Muscle of leg (tissue), 11 donors: ENCODE results near the gene HOXC10. TPM values are rescaled to one million over a fixed set of nuclear protein-coding genes. Genes with fewer than 3 reads are reported as not detected.

Experiments used
- DNase-seq: peaks from one replicate; pipeline ENCODE4 v3.0.0; 2013
- H3K27ac ChIP-seq: one replicate; pipeline ENCODE4 v1.5.1; 2013; ENCODE audit warnings: mild to moderate bottlenecking, low read length, control low read depth
- H3K27me3 ChIP-seq: one replicate; pipeline ENCODE4 v1.6.1; 2013; ENCODE audit warnings: low read length; ENCODE audit not compliant: control insufficient read depth, insufficient read depth
- H3K36me3 ChIP-seq: one replicate; pipeline ENCODE4 v1.6.1; 2013; ENCODE audit warnings: low read length; ENCODE audit not compliant: control insufficient read depth, insufficient read depth
- H3K4me1 ChIP-seq: one replicate; pipeline ENCODE4 v1.6.1; 2013; ENCODE audit warnings: low read length; ENCODE audit not compliant: control insufficient read depth, insufficient read depth
- H3K4me3 ChIP-seq: one replicate; pipeline ENCODE4 v1.5.1; 2013; ENCODE audit warnings: low read length, control low read depth
- H3K9me3 ChIP-seq: replicated peaks from 2 replicates; pipeline ENCODE4 v1.6.1; 2013; ENCODE audit warnings: low read depth, low read length; ENCODE audit not compliant: control insufficient read depth
- WGBS: methylation state at CpG from one replicate; pipeline ENCODE4 v1.1.5; 2013; ENCODE audit warnings: missing lambda C conversion rate; ENCODE audit not compliant: insufficient coverage; 5-methylcytosine and 5-hydroxymethylcytosine counted together
- polyA plus RNA-seq, 8 donors: library from polyadenylated mRNA; unstranded; fragments of 120-200 nt; gene quantifications; one replicate each; pipeline versions ENCODE4 v1.2.1 to v1.2.3, GENCODE V29; 2013; ENCODE audit warnings: inconsistent platforms in 1 of 8, low replicate concordance in 1 of 8; ENCODE audit not compliant: insufficient read length in 8 of 8, insufficient read depth in 1 of 8
- total RNA-seq: library from RNA; stranded (reverse); fragments of 120-200 nt; gene quantifications from one replicate; pipeline ENCODE4 v1.2.4, GENCODE V29; 2013

Gene HOXC10
- total and polyA plus RNA-seq, 9 donors = 7.6 to 57.7 (median 48.6) TPM

- H3K27ac ChIP-seq = peak overlapping the region; percentile 38
- WGBS = 64% methylated on average over 5 of the region's 17 CpGs
- peaks cover 67% of the 10 kb centered on the region for H3K27me3 ChIP-seq
- H3K9me3 ChIP-seq = no peaks in the 10 kb centered on the region
- H3K36me3 ChIP-seq = peaks cover 8% of the 10 kb centered on the region
- DNase-seq = no peak
- peaks cover 62% of the 10 kb centered on the region for H3K4me1 ChIP-seq
- no peak overlapping the region for H3K4me3 ChIP-seq
Measured at GRCh38 chr12:54010972-54011664, 26.2 kb downstream of the HOXC10 start.

- H3K9me3 ChIP-seq = no peaks in the 10 kb centered on the region
- H3K4me1 ChIP-seq = peaks cover 57% of the 10 kb centered on the region
- H3K27ac ChIP-seq = peak overlapping the region; percentile 38
- H3K27me3 ChIP-seq = peaks cover 61% of the 10 kb centered on the region
- no peak overlapping the region for H3K4me3 ChIP-seq
- WGBS = 60% methylated on average over 1 of the region's 14 CpGs
- peaks cover 3% of the 10 kb centered on the region for H3K36me3 ChIP-seq
- no peak for DNase-seq
Measured at GRCh38 chr12:54011665-54012532, 27.0 kb downstream of the HOXC10 start.

- peak overlapping the region; percentile 91 for H3K27ac ChIP-seq
- H3K4me1 ChIP-seq = peaks cover 54% of the 10 kb centered on the region
- H3K27me3 ChIP-seq = peaks cover 63% of the 10 kb centered on the region
Measured at GRCh38 chr12:54012631-54013409, 27.9 kb downstream of the HOXC10 start.

GRCh38 chr12:54014377-54015017 lies 29.6 kb downstream of the HOXC10 start:
- peak; percentile 68 for DNase-seq
- Histone ChIP-seq H3K4me1 (peaks cover 52% of the 10 kb centered on the region), H3K9me3 (no peaks in the 10 kb centered on the region), H3K27me3 (peaks cover 67% of the 10 kb centered on the region), H3K4me3 (peak overlapping the region; percentile 24), H3K36me3 (peaks cover 3% of the 10 kb centered on the region), H3K27ac (peak overlapping the region; percentile 100)
- 41% methylated on average over 10 of the region's 36 CpGs for WGBS

More at GRCh38 chr12:54012631-54013409, 27.9 kb downstream of the HOXC10 start:
- DNase-seq = no peak
- H3K9me3 ChIP-seq = no peaks in the 10 kb centered on the region
- H3K36me3 ChIP-seq = peaks cover 3% of the 10 kb centered on the region
- H3K4me3 ChIP-seq = no peak overlapping the region
- 33% methylated on average over 1 of the region's 6 CpGs for WGBS

- H3K27ac ChIP-seq = peak overlapping the region; percentile 100
- H3K4me1 ChIP-seq = peaks cover 56% of the 10 kb centered on the region
- 61% methylated on average over 4 of the region's 23 CpGs for WGBS
- peaks cover 65% of the 10 kb centered on the region for H3K27me3 ChIP-seq
- H3K9me3 ChIP-seq = no peaks in the 10 kb centered on the region
- DNase-seq = no peak
- peaks cover 3% of the 10 kb centered on the region for H3K36me3 ChIP-seq
- H3K4me3 ChIP-seq = no peak overlapping the region
Measured at GRCh38 chr12:54015018-54015931, 30.3 kb downstream of the HOXC10 start.

- Histone ChIP-seq H3K27ac (peak overlapping the region; percentile 100), H3K36me3 (peaks cover 3% of the 10 kb centered on the region), H3K9me3 (no peaks in the 10 kb centered on the region), H3K4me3 (peak overlapping the region; percentile 86), H3K4me1 (peaks cover 63% of the 10 kb centered on the region), H3K27me3 (peaks cover 62% of the 10 kb centered on the region)
- no peak for DNase-seq
- WGBS = no CpG with 5 or more reads among the region's 3 CpGs
Measured at GRCh38 chr12:54016051-54016450, 31.1 kb downstream of the HOXC10 start.

- peak overlapping the region; percentile 100 for H3K27ac ChIP-seq
- DNase-seq = peak; percentile 96
- WGBS = 0% methylated on average over 12 of the region's 25 CpGs
Measured at GRCh38 chr12:54016478-54016964, 31.6 kb downstream of the HOXC10 start.

GRCh38 chr12:54017027-54017788 lies 32.3 kb downstream of the HOXC10 start:
- peaks cover 73% of the 10 kb centered on the region for H3K4me1 ChIP-seq
- peak; percentile 84 for DNase-seq
- no peaks in the 10 kb centered on the region for H3K9me3 ChIP-seq
- H3K36me3 ChIP-seq = no peaks in the 10 kb centered on the region
- H3K4me3 ChIP-seq = peak overlapping the region; percentile 86
- H3K27me3 ChIP-seq = peaks cover 71% of the 10 kb centered on the region
- H3K27ac ChIP-seq = peak overlapping the region; percentile 100
- under 1% methylated on average over 16 of the region's 24 CpGs for WGBS

More at GRCh38 chr12:54016478-54016964, 31.6 kb downstream of the HOXC10 start:
- Histone ChIP-seq H3K4me3 (peak overlapping the region; percentile 86), H3K9me3 (no peaks in the 10 kb centered on the region), H3K27me3 (peaks cover 67% of the 10 kb centered on the region), H3K4me1 (peaks cover 66% of the 10 kb centered on the region), H3K36me3 (no peaks in the 10 kb centered on the region)
